Skin epidermis (tissue), 12 donors: Measurements from ENCODE around the gene SYMPK.
"Not testable (repeated sequence)": the region's sequence is repeated elsewhere in the genome, so short reads cannot be mapped to it uniquely, and the experiment has no call there.

ENCODE experiments used
- H3K27ac ChIP-seq, 21 experiments: fragments of 200-600 bp; sonication (generic) in 11 of 21; one replicate each; pipeline ENCODE4 v1.5.0; 2020; ENCODE audit warnings: mild to moderate bottlenecking in 3 of 21, inconsistent platforms in 2 of 21, moderate library complexity in 2 of 21
- H3K4me3 ChIP-seq, 7 experiments: fragments of 200-600 bp; sonication (generic) in 2 of 7; one replicate each; pipeline ENCODE4 v1.5.0; 2020; ENCODE audit warnings: inconsistent platforms in 2 of 7, mild to moderate bottlenecking in 2 of 7, moderate library complexity in 1 of 7

The SYMPK gene

DNA sequence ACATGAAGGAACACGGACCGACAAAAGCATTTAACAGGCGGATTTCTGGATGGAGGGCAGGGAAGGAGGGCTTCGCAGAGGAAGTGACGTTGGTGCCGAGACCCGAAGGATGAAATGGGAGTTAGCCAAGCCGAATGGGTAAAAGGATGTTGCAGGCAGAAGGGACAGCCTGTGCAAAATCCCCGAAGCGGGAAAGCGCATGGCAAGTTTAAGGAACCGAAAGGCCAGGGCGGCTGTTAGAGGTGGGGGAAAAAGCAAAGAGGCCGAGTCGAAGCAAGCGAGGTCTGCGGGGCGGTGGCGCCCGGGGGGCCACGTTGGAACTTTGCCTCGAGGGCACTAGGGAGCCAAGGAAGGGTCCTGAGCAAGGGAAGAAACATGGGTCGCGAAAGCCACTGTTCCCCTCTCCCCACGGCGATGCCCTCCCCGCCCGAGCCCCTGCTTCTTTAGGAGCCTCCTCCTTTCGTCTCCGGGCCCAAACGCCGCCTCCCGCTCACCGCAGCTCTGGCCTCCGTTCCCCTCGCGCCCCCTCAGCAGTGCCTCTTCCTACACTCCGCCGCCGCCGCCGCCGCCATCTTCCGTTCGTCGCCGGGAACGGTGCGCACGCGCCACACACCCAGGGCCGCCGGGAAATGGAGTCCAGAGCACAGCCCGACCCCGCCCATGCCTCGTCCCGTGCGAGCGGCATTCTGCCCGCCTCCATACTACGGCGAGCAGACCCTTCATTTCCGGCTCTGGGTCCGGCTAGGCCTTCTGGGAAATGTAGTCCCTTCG is at the start of gene SYMPK:
Gene SYMPK (minus strand): TSS at position 584 of the 771 bp plus-strand sequence. CDS start 8,652 bp downstream, outside the sequence.
- Histone ChIP-seq H3K27ac (peak within 1 kb of the TSS; percentile 50 to 97 (median 94)), H3K4me3 (peak within 1 kb of the TSS; percentile 67 to 97 (median 92))

DNA sequence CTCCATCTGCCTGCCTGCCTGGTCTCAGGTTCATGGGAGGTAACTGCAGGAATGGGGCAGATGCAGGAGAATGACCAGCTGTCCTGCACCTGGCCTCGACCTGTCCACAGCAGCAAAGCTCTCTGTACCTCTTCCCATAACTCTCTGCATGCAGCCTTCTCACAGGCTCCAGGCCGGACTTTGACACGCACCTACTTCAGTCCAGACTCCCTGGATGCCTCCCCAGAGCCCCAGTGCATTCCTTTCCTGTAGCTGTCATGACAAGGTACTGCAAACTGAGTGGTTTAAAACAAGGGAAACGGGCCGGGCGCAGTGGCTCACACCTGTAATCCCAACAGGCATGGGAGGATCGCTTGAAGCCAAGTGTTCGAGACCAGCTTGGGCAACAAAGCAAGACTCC is 48.3 kb upstream of the SYMPK start:
- H3K27ac ChIP-seq, result no peak overlapping the region

DNA sequence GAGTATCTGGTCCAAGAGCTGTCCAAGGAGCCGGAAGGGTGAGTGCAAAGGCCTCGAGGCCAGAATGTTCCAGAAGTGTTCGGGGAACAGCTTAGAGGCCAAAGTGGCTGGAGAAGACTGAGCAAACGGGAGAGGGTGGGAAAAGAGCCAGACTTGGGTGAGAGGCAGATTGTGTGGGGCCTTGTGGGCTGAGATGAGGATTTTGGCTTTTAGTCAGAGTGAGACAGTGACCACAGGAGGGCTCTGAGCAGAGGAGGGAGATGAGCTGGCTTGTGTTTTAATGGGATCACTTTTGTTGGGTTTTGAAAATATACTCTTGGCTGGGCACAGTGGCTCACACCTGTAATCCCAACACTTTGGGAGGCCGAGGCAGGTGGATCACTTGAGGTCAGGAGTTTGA is 46.0 kb upstream of the SYMPK start:
- Histone ChIP-seq H3K4me3 (no peak overlapping the region), H3K27ac (no peak overlapping the region)

More for the DNA sequence above, 48.3 kb upstream of the SYMPK start:
- no peak overlapping the region for H3K4me3 ChIP-seq

DNA sequence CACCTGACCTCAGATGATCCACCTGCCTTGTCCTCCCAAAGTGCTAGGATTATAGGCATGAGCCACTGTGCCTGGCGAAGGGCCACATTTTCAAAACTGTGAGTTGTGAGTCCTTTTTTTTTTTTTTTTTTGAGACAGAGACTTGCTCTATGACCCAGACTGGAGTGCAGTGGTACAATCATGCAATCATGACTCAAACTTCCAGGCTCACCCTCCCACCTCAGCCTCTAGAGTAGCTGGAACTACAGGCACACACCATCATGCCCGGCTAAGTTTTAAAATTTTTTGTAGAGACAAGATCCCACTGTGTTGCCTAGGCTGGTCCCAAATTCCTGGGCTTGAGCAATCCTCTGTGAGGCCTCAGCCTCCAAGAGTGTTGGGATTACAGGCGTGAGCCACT is 43.3 kb upstream of the SYMPK start:
- Histone ChIP-seq H3K27ac (no peak overlapping the region), H3K4me3 (no peak overlapping the region)

DNA sequence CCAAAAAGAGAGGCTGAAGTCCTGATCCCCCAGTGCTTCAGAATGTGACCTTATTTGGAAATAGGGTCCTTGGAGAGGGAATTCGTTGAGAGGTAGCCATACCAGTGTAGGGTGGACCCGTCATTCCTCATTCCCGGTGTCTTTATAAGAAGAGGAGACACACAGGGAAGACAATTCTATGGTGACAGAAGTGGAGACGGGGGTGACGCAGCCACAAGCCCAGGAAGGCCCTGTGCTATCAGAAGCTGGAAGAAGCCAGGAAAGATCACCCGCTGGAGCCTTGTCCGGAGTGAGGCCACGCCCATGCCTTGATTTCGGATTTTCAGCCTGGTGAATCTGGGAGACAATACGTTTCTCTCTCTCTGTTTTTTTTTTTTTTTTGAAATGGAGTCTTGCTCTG is 42.1 kb upstream of the SYMPK start:
- no peak overlapping the region for H3K27ac ChIP-seq
- no peak overlapping the region for H3K4me3 ChIP-seq

DNA sequence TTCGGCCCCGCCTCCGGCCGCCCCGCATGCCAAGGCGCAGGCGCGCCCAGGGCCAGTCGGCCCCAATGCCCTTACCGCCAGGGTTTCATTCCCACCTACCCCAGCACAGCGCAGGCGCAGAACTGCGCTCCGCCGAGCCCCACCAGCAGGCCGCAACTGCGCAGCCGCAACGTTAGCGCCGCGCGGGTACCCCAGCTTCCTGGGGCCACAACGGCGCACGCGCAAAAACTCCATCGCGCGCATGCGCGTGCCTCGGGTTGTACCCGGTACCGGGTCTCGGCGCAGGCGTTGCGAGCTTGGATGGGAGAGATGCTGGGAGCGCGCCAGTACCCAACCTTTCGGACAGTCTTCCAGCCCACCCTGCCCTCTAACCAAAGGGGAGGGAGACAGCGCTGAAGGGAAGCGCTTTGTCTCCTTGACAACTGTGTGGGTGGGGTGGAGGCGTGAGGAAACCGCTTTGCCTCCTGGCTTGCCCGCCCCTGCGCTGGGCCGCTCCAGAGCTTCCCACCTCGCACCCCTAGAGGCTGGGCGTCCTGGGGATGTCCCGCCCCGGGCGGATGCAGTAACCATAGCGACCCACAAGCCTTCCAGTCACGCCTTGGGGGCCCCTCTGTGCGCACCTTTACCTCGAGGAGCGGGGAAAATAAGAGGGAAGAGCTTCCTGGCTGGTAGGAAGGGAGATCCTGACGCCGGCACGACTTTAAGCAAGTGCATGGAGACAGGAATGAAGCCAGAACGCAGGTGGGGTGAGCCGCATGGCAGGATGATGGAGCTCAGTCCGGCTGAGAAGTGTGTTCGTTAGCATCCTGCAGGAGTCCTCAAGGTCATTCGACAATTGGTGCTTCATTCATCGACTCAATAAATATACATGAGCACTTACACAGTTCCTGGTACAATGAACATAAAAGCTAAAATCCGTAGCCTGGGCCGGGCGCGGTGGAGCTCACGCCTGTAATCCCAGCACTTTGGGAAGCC is 40.0 kb upstream of the SYMPK start:
- H3K4me3 ChIP-seq, result peak overlapping the region; percentile 57 to 83 (median 67)

DNA sequence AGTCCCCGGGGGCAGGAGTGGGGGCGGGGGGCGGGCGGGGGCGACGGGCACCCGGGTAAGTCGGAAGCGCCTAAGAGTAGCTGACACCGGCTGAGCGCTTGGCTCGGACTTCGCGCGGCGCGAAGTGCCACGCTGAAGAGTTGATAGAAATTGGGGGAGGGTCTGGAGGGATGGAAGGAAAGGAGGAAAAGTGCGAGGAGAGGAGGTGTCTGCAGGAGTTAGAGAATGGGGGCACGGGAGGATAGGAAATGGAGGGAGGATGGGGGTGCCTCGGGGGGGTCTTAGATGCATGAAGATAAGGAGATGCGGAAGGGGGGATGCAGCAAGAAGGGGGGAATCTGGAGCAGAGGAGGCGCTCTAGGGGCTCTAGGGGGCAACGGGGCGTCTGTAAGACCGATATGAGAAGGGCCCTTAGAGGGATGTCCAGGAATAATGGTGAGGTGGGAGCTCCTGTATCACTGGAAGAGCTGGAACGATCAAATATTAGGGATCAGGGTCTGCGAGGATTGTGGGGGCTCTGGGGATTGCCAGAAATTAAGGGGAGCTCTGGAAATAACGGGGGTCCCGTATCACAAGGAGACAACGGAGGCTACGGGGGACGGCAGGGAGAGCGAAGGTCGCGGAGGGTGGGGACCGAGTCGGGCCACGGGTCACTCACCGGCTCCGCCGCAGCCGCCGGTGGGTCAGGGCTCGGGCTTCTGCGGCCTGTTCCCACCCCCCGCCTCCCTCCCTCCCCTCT is 39.1 kb upstream of the SYMPK start, which contains the start of gene MYPOP:
Gene MYPOP (minus strand): TSS at position 702 of the 739 bp plus-strand sequence. CDS start 840 bp downstream, outside the sequence.
- H3K4me3 ChIP-seq, result peak within 1 kb of the TSS; percentile 57 to 83 (median 67)
- peak within 1 kb of the TSS in 20 of 21 experiments; percentile 40 to 90 (median 74) for H3K27ac ChIP-seq

More for the DNA sequence above, 40.0 kb upstream of the SYMPK start:
- peak overlapping the region in 20 of 21 experiments; percentile 40 to 90 (median 74) for H3K27ac ChIP-seq

DNA sequence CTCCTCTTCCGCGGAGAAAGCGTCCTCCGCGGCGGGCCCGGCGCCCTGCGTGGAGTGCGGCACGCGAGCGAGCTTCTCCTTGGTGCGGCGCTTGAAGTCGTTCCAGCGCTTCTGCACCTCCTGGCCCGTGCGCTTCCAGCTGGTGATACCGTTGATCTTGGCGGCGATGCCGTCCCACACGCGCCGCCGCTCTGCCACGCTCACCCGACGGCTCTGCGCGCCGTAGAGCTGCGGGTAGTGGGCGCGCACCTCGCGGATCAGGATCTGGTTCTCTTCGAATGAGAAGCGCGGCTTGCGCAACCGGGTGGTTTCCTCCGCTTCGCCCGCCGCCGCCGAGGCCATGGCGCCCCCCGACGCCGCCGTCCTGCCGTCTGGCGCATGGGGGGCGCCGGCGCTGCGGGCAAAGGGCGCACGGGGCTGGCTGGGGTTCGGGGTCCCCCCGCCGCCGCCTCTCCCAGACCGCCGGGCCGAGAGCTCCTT is 38.5 kb upstream of the SYMPK start:
- Histone ChIP-seq H3K27ac (peak overlapping the region in 13 of 21 experiments; percentile 18 to 90 (median 65)), H3K4me3 (peak overlapping the region; percentile 57 to 83 (median 67))

DNA sequence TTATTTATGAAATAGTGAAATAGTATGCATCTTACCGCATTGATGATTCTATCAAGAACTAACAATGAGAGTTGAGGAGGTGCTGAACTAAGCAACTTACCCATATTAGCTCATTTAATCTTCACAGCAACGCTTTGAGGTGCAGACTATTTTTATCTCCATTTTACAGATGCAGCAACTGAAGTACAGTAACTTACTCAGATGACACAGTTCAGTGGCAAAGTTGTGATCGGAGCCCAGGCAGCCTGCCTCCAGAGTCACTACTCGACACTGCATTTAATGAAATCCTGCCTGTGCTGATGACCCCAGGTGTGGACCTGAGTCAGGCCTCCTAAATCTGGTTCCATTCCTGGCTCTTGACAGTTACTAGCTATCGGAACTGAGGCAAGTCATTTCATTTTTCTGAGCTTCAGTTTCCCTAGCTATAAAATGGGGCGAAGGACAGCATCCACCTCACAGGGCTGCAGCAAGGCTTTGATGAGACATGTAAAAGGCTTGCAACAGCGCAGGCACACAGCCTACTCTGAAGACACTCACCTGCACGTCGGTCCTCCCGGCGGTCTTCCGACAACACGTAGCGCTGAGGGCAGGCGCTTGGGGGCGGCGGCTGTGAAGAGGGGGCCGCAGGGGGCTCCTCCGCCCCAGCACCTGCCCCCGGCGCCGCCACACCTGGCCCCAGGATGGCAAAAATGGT is 37.9 kb upstream of the SYMPK start:
- Histone ChIP-seq H3K27ac (peak overlapping the region in 6 of 21 experiments; percentile 18 to 83 (median 51)), H3K4me3 (peak overlapping the region; percentile 57 to 83 (median 67))

DNA sequence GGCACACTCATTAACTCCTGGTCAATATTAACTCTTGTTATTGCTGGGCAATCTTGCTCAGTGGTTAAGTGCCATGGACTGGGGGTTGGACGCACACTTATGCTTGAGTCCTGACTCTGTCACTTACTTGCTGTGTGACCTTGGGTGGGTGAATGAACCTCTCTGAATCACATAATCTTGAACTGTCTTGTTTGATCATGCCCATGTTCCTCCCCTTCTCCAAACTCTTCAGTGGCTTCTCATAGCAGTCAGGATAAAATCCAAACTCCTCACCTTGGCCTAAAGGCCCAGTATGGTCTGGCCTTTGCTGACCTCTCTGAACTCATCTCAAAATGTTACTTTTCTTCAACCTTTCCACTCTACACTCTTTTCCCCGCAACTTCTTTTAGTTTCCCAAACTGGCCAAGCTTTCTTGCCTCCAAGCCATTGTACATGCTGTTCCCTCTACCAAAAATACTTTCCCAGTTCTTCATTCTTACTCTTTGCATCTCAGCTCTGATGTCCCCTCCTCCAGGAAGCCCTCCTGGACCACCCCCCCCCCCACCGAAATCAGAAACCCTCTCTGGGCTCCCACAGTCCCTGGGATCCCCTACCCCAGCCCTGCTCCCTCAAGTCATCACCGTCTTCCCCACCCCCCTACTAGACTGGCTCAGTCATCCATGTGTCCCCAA is 37.1 kb upstream of the SYMPK start:
- no peak overlapping the region for H3K4me3 ChIP-seq
- no peak overlapping the region for H3K27ac ChIP-seq

DNA sequence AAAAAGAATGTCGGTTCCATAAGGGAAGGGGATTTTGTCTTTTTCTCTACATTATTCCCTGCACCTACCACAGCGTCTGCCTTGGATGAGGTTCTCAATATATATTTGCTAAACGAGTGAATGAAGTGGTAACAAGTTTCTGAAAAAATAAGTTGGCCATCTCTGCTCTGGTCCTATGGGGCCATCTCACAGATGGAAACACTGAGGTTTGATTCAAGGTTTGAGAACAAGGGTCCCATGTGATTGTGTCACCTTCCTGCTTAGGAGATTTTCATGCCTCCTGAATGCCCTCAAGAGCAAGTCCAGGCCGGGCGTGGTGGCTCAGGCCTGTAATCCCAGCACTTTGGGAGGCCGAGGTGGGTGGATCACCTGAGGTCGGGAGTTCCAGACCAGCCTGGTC is 36.3 kb upstream of the SYMPK start:
- H3K4me3 ChIP-seq, result no peak overlapping the region
- no peak overlapping the region for H3K27ac ChIP-seq

DNA sequence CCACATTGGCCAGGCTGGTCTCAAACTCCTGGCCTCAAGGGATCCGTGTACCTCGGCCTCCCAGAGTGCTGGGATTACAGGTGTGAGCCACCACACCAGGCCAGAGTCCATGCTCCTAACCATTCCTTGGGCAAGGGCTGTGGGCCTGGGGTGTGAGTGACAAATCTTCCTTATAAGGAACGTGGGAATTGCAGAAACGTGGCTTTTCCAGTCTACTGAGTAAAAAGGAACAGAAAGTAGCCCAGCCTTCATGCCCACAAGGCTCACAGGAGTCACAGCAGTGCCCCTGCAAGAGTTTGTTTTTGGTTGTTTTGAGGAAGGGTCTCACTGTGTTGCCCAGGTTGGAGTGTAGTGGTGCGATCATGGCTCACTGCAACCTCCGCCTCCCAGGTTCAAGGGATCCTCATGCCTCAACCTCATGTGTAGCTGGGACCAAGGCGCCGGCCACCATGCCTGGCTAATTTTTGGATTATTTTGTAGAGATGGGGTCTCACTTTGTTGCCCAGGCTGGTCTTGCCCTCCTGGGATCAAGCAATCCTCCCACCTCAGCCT is 34.4 kb upstream of the SYMPK start:
- Histone ChIP-seq H3K4me3 (no peak overlapping the region), H3K27ac (no peak overlapping the region)

DNA sequence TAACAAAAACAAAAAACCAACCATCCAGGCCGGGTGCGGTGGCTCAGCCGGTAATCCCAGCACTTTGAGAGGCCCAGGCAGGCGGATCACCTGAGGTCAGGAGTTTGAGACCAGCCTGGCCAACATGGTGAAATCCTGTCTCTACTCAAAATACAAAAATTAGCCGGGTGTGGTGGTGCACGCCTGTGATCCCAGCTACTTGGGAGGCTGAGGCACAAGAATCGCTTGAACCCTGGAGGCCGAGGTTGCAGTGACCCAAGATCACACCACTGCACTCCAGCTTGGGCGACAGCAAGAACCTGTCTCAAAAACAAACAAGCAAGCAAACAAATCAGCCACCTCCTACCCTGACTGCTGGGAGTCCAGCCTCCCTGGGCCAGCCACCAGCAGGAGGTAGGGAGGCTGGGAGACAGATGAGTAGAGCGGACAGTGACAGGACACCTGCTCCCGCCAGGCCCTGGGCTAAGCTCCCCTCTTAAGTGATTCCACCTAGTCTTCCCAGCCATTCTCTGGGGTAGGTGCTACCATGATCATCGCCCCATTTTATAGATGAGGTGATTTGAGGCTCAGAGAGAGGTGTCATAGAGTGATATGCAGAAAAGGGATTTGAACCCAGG is 33.1 kb upstream of the SYMPK start:
- H3K4me3 ChIP-seq, H3K27ac ChIP-seq: not testable (repeated sequence)

DNA sequence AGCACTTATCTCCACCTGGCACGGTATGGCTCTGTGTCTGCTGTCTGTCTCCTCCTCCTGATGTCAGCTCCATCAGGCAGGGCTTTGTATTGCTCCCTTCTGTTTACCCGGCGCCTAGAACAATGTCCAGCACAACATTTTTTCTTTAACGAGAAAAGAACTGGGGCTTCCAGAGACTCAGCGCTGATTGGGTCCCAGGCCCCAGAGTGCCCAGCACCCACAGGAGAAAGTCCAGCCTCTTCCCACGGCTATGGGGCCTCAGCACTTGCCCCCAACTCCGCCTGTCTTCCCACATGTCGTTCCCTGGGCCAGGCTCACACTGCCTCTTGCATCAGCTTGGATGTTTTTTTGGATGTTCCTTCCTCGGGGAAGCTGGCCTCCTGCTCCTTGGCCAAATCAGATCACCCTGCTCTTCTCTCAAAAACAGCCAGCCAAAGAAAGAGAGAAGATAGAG is 32.6 kb upstream of the SYMPK start:
- no peak overlapping the region for H3K27ac ChIP-seq
- H3K4me3 ChIP-seq, result no peak overlapping the region

DNA sequence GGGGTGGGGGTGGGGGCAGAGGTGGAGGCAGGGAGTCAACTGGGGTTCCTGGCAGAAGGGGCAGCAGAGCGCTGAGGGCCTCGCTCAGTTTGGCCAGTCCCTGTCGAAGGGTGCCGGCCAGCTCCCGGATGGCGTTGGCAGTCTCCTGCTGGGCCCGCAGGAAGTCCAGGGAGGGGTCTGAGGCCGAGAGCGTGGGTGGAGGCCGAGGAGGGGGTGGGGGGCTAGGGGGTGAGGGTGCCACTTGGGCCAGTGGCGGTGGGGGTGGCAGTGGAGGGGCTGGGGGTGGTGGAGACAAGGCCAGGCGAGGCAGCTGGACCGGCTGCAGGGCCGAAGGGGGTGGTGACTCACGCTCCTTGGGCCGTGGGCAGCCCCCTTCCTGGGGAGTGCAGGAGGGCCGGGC is 27.9 kb upstream of the SYMPK start:
- Histone ChIP-seq H3K27ac (no peak overlapping the region), H3K4me3 (no peak overlapping the region)

DNA sequence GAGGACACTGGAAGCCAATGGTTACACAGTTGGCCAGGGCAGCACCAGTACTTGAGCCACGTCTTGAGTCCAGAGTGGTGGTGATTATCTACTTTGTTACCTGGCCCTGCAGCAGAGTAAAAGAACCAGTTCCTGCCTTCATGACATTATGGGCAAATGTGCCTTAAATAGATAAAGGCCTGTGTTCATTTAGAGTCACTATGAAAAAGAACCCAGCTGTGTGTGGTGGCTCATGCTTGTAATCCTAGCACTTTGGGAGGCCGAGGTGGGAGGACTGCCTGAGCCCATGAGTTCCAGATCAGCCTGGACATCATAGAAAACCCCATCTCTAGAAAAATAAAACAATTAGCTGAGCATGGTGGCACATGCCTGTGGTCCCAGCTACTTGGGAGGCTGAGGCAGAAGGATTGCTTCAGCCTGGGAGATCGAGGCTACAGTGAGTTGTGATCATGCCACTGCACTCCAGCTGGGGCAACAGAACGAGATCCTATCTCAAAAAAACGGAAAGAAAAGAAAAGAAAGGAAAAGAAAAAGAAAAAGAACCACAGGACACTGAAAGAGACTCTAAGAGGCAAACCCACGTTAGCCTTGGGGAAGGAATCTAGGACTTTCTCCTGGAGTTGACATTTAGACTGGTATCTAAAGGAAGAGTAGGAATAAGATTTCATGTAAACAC is 26.4 kb upstream of the SYMPK start:
- no peak overlapping the region for H3K27ac ChIP-seq
- H3K4me3 ChIP-seq, result no peak overlapping the region

DNA sequence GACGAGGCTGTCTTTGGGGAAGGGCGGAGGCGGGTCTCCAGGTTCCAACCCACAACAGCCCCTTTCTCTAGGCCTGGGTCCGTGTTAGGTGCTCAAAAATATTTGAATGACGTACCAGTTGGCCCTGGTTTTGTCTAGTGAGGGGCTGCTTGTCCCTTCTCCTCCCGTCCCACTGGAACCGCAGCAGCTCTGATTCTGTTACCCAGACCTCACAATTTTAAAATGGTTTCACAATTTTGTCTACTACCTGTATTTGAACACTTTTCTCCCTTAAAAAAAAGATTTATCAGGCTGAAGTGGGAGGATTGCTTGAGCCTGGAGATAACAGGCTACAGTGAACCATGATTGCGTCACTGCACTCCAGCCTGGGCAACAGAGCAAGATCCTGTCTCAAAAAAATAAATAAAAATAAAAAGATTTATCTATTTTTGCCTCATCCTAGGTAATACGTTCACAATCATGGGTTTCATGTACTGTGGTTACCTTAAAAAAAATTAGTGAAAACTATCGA is 24.3 kb upstream of the SYMPK start:
- Histone ChIP-seq H3K27ac (peak overlapping the region in 20 of 21 experiments; percentile 70 to 97 (median 88)), H3K4me3 (peak overlapping the region; percentile 42 to 93 (median 74))
